NCI-H1436 treated with DMSO at 0.1 percent for 48 hours (cell line): ENCODE data around the gene PIP4K2A.

Experiments
- DNase-seq: peaks from one replicate; lab custom pipeline; 2025; lab: John Stamatoyannopoulos, UW

Gene PIP4K2A

GRCh38 chr10:22666287-22667092 is 47.9 kb downstream of the PIP4K2A start:
- no peak for DNase-seq

DNA sequence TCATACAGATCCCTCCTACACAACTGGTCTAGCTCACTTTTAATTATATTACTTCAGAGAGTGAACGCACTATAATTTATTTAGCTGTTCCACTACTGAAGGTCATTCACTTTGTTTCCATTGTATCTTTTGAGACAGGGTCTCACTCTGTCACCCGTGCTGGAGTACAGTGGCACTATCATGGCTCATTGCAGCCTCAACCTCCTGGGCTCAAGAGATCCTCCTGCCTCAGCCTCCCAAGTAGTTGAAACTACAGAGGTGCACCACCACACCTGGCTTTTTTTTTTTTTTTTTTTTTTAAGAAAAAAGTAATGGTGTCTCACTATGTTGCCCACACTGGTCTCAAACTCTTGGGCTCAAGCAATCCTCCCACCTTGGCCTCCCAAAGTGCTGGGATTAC is 49.0 kb downstream of the PIP4K2A start:
- no peak for DNase-seq

DNA sequence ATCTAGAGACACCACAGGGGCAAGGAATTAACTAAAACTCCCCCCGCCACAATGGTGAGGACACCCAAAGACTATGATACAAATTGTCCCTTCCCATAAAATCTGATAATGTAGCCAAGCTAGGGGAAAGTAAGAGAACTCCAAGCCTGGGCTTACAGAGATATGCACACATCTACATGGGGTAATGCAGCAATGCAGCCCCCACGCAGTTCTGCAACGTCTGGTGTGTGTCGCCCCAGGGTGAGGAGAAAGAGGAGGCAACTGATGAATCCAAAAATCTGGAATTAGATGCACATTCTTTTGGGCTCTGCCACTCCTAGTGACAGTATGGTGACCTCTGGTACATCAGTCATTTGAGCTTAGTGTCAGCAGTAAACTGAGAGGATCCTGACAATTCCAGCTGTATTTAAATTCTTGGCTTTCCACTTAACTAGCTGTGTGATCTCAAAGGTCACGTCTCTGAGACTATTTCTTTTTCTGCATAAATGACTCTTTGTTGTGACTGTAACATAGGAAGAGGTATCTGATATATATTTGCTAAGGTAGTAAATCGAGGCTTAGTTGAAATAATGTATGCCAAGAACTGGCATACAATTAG is 51.5 kb downstream of the PIP4K2A start:
- DNase-seq = no peak

DNA sequence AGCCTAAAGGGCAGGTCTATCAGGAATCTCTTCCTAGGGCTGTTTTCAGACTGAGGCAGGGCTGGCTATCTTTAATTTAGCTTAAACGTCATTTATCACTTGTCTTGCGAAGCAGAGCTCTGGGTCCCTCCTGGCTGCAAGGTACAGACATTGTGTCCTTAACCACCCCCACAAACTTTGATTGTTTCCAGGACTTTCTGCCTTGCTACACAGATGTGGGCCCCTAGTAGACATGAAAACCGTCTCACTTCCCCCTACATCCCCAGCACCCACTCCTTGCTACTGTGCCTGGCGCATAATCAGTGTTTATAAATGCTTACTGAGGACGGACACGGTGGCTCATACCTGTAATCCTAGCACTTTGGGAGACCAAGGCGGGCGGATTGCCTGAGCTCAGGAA is 54.5 kb downstream of the PIP4K2A start:
- DNase-seq = no peak

- DNase-seq = no peak
Observed at GRCh38 chr10:22658745-22659410, 55.5 kb downstream of the PIP4K2A start.

DNA sequence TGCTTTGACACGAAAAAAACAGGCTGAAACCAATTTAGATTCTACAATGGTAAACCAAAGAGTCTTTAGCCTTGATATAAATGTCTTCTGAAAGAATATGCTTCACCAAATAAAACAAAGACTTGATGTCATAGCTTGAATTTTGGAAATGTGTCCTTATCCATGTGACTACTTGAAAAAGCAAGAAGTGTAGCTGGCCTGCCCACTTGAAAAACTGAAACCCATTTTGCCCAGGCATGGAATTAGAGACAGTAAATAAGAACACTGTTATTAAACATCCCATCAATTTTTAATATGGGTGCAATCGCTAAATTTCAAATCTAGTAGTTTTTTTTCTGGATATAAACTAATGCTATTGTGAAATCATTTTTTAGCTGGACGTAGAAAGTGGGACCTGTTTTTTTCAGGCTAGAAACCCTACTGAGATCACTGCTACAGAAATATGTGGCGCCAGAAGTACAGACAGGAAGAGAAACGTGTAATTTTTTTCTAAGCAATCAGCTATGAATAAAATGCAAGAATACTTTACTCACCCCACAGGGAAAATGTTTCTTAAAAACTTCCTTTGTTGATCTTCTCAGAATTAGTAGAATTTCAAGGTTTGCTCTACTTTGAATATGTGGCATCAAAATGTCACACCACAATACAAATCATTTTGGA is 56.7 kb downstream of the PIP4K2A start:
- no peak for DNase-seq

- no peak for DNase-seq
Observed at GRCh38 chr10:22657024-22657423, 57.4 kb downstream of the PIP4K2A start.

DNA sequence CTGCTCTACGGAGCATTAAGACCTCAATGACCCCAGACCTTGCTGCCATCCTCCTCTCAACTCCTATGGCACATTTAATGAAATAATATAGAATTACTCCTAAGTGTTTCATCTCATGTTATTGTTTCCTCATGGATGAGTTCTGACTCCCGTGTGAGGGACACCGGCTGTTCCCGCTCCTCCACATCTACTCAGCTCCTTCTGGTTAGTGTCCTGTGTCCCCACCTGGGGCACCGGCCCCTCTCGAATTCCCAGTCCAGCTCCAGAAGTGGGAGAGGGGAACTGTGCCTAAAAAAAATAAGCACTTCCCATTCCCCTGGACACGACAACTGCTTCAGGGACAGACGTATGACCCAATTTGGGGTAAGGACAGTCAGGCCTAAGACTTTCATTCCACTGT is 58.3 kb downstream of the PIP4K2A start:
- no peak for DNase-seq

GRCh38 chr10:22655312-22655981 is 58.9 kb downstream of the PIP4K2A start:
- no peak for DNase-seq

DNA sequence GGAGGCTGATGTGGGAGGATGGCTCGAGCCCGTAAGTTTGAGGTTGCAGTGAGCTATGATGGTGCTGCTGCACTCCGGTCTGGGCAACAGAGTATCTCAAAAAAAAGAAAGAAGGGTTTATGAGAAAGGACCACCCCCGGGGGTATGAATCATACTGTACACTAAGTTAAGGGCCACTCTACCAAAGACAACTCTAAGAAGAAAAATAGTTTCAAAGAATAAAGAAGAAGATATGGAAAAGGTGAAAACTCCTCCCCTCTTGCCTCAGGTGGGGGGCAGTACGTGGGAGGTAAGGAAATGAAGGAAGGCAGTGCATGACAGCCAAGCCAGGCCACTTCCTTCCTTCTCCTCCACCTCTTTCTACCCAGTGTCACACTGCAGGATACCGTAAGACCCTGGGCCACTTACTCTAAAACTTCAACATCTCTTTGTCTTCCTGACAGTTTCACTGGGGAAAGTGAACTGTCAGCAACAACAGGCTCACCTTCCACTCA is 61.3 kb downstream of the PIP4K2A start:
- DNase-seq = no peak

- DNase-seq = no peak
Observed at GRCh38 chr10:22651276-22651980, 63.0 kb downstream of the PIP4K2A start.

DNA sequence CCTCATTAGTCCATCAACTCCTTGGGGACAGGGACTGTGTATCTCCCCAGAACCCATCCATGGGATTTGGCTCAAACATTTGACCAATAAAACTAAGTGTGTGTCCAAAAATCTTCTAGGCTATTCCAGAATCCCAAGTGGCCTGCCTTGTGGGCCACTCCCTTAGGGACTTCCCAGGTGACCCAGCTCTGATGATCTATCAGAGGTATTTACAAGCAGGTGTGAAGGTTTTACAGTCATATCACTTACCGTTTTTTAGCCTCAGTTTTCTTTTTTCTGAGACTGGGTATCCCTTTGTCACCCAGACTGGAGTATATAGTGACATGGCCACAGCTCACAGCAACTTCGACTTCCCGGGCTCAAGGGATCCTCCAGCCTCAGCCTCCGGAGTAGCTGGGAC is 64.4 kb downstream of the PIP4K2A start:
- no peak for DNase-seq

GRCh38 chr10:22649390-22649841 is 65.0 kb downstream of the PIP4K2A start:
- no peak for DNase-seq

- DNase-seq = no peak
Observed at GRCh38 chr10:22648547-22648961, 65.8 kb downstream of the PIP4K2A start.

DNA sequence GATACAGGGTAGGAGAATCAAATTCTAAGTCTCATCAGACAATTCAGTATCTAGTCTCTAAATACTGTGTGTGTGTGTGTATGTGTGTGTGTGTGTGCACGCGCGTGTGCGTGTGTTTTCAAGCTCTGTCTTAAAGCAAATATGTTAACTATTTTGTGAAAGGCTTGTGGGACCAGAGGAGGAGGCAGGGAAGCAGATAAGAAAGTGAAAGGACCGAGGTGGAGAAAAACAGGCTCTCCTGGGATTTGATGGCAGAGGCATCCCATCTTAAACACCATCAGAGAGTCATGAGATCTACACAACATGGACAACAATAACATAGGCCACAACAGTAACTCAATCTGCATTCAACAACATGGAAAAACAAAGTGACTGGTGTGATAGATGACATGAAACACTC is 67.1 kb downstream of the PIP4K2A start:
- no peak for DNase-seq

DNA sequence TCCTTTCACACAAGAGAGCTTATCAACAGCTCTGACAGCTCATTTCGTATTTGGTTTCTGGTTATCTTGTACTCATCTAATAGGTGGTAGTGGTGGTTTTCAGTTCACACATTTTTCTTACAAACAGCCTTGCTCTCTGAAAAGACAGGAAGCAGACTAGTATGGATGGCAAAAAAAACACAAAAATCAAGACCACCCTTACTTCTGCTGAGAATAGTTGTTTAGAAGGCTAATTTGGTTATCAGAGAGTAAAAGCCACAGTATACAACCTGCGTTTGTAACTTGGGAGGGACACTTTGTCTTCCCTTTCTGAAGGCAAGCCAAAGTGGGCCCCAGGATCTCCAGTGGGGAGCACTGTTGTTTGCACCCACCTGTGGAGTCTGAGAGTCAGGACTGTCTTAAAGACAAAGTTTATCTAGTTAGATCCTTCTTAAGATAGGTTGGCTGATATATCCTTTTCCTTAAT is 68.0 kb downstream of the PIP4K2A start:
- no peak for DNase-seq

- DNase-seq = no peak
Observed at GRCh38 chr10:22644222-22644621, 70.2 kb downstream of the PIP4K2A start.

DNA sequence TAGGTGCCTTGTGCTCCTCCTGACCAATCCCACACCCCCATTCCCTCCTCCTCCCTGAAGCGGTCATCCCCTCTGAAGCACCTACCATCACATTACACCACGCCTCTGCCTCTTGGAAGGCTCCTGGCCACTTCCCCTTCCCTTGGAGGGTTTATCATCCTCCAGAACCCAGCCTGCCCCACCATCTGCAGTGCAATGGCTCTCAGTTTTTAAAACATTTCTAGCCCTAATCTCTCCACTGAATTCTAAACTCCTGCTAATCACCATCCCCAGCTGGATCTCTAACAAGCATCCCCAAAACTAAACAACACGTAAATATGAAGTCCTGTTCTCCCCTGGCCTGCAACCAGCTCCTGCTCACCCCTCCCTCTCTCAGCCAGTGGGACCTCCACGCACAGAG is 70.6 kb downstream of the PIP4K2A start:
- no peak for DNase-seq

GRCh38 chr10:22643116-22643515 is 71.3 kb downstream of the PIP4K2A start:
- no peak for DNase-seq

GRCh38 chr10:22641743-22642142 is 72.6 kb downstream of the PIP4K2A start:
- DNase-seq = no peak

- no peak for DNase-seq
Observed at GRCh38 chr10:22640359-22640758, 74.0 kb downstream of the PIP4K2A start.
